H9 (cell line): Measurements from ENCODE around the gene DNMT3L. TPM values are rescaled to one million over a fixed set of nuclear protein-coding genes. Genes with fewer than 3 reads are reported as not detected.

Experiments used
- DNase-seq: peaks from one replicate; pipeline ENCODE4 v3.0.0-alpha.2; 2017
- H2AFZ ChIP-seq: one replicate; pipeline ENCODE4 v1.6.1; 2013; ENCODE audit warnings: mild to moderate bottlenecking, low read length, control low read depth, moderate library complexity
- H2AK5ac ChIP-seq: 2 replicates; pipeline ENCODE4 v1.6.1; 2013; ENCODE audit warnings: low read length, control low read depth, mixed read lengths; ENCODE audit not compliant: insufficient read length
- H2BK120ac ChIP-seq: one replicate; pipeline ENCODE4 v1.6.1; 2013; ENCODE audit warnings: low read depth, mild to moderate bottlenecking, low read length, control low read depth, inconsistent platforms; ENCODE audit not compliant: poor library complexity, severe bottlenecking
- H2BK12ac ChIP-seq: 2 replicates; pipeline ENCODE4 v1.6.1; 2013; ENCODE audit warnings: low read length, control low read depth, mixed read lengths, low read depth; ENCODE audit not compliant: insufficient read length
- H2BK15ac ChIP-seq: 2 replicates; pipeline ENCODE4 v1.6.1; 2013; ENCODE audit warnings: low read depth, low read length, control low read depth
- H2BK20ac ChIP-seq: one replicate; pipeline ENCODE4 v1.6.1; 2013; ENCODE audit warnings: low read depth, mild to moderate bottlenecking, low read length, control low read depth, inconsistent platforms; ENCODE audit not compliant: poor library complexity, severe bottlenecking
- H2BK5ac ChIP-seq: 2 replicates; pipeline ENCODE4 v1.6.1; 2013; ENCODE audit warnings: low read length, control low read depth, mixed read lengths; ENCODE audit not compliant: insufficient read length
- H3K14ac ChIP-seq: 2 replicates; pipeline ENCODE4 v1.6.1; 2013; ENCODE audit warnings: low read length, control low read depth; ENCODE audit not compliant: insufficient read depth
- H3K18ac ChIP-seq: 2 replicates; pipeline ENCODE4 v1.6.1; 2013; ENCODE audit warnings: low read depth, mild to moderate bottlenecking, mixed read lengths, low read length, control low read depth; ENCODE audit not compliant: insufficient read length
- H3K23ac ChIP-seq: 2 replicates; pipeline ENCODE4 v1.6.1; 2013; ENCODE audit warnings: low read length, control low read depth, mixed read lengths, low read depth; ENCODE audit not compliant: insufficient read length
- H3K23me2 ChIP-seq: 2 replicates; pipeline ENCODE4 v1.6.1; 2013; ENCODE audit warnings: low read depth, mild to moderate bottlenecking, mixed read lengths, low read length, control low read depth; ENCODE audit not compliant: insufficient read length, poor library complexity, severe bottlenecking
- H3K27ac ChIP-seq: 2 replicates; pipeline ENCODE4 v1.5.1; 2013; ENCODE audit warnings: low read length, control low read depth, mixed read lengths, low read depth; ENCODE audit not compliant: insufficient read length
- H3K27me3 ChIP-seq: 2 replicates; pipeline ENCODE4 v1.6.1; 2013; ENCODE audit warnings: low read length, control low read depth, inconsistent platforms; ENCODE audit not compliant: insufficient read depth
- H3K4ac ChIP-seq: 2 replicates; pipeline ENCODE4 v1.6.1; 2013; ENCODE audit warnings: low read depth, mild to moderate bottlenecking, control low read depth, inconsistent platforms, low read length, moderate library complexity
- H3K4me1 ChIP-seq: 2 replicates; pipeline ENCODE4 v1.6.1; 2013; ENCODE audit warnings: low read length, control low read depth, inconsistent platforms; ENCODE audit not compliant: insufficient read depth
- H3K4me2 ChIP-seq: 2 replicates; pipeline ENCODE4 v1.6.1; 2013; ENCODE audit warnings: low read length, control low read depth, mixed read lengths; ENCODE audit not compliant: insufficient read length, insufficient read depth
- H3K56ac ChIP-seq: 2 replicates; pipeline ENCODE4 v1.6.1; 2013; ENCODE audit warnings: low read depth, mild to moderate bottlenecking, mixed read lengths, low read length, control low read depth; ENCODE audit not compliant: insufficient read length
- H3K79me1 ChIP-seq: 2 replicates; pipeline ENCODE4 v1.6.1; 2013; ENCODE audit warnings: low read depth, mild to moderate bottlenecking, moderate library complexity, low read length, control low read depth, inconsistent platforms; ENCODE audit not compliant: insufficient read depth, poor library complexity, severe bottlenecking
- H3K79me2 ChIP-seq: 2 replicates; pipeline ENCODE4 v1.6.1; 2013; ENCODE audit warnings: low read length, control low read depth, inconsistent platforms; ENCODE audit not compliant: insufficient read depth
- H3K9ac ChIP-seq: 2 replicates; pipeline ENCODE4 v1.6.1; 2013; ENCODE audit warnings: low read length, control low read depth, mixed read lengths; ENCODE audit not compliant: insufficient read length; ENCODE audit errors: extremely low read depth
- H3K9me3 ChIP-seq: one replicate; pipeline ENCODE4 v1.6.1; 2013; ENCODE audit warnings: low read depth, low read length, inconsistent platforms; ENCODE audit not compliant: control insufficient read depth
- H3T11ph ChIP-seq: one replicate; pipeline ENCODE4 v1.6.1; 2013; ENCODE audit warnings: mild to moderate bottlenecking, low read length, control low read depth, inconsistent platforms
- H4K20me1 ChIP-seq: one replicate; pipeline ENCODE4 v1.6.1; 2013; ENCODE audit not compliant: control insufficient read depth, insufficient read length, insufficient read depth
- H4K5ac ChIP-seq: 2 replicates; pipeline ENCODE4 v1.6.1; 2013; ENCODE audit warnings: low read depth, mild to moderate bottlenecking, mixed read lengths, low read length, control low read depth; ENCODE audit not compliant: insufficient read length
- H4K8ac ChIP-seq: replicated peaks from 2 replicates; pipeline ENCODE4 v1.6.1; 2013; ENCODE audit warnings: low read length, control low read depth, mixed read lengths, low read depth; ENCODE audit not compliant: insufficient read length
- H4K91ac ChIP-seq: 2 replicates; pipeline ENCODE4 v1.6.1; 2013; ENCODE audit warnings: low read depth, mild to moderate bottlenecking, moderate library complexity, mixed read lengths, low read length, control low read depth; ENCODE audit not compliant: insufficient read length
- H3K27ac Mint-ChIP-seq, 3 experiments: 2 replicates in 2 of 3; 3 replicates in 1 of 3; pipeline ENCODE4 v1.8.0; 2020 to 2021; ENCODE audit warnings: mixed read lengths in 3 of 3, mild to moderate bottlenecking in 1 of 3, moderate library complexity in 1 of 3
- H3K27me3 Mint-ChIP-seq: 2 replicates; pipeline ENCODE4 v1.8.0; 2021; ENCODE audit warnings: low read depth, mild to moderate bottlenecking, moderate library complexity, mixed read lengths
- H3K36me3 Mint-ChIP-seq, 3 experiments: 2 replicates in 2 of 3; 3 replicates in 1 of 3; pipeline ENCODE4 v1.8.0; 2020 to 2021; ENCODE audit warnings: low read depth in 3 of 3, mixed read lengths in 3 of 3; ENCODE audit not compliant: insufficient read depth in 1 of 3
- H3K4me1 Mint-ChIP-seq, 2 experiments: 2 replicates each; pipeline ENCODE4 v1.8.0; 2020; ENCODE audit warnings: mixed read lengths in 2 of 2
- H3K4me3 Mint-ChIP-seq, 2 experiments: 2 replicates in 1 of 2; 3 replicates in 1 of 2; pipeline ENCODE4 v1.8.0; 2020 to 2021; ENCODE audit warnings: mild to moderate bottlenecking in 2 of 2, mixed read lengths in 2 of 2, moderate library complexity in 1 of 2
- H3K9me3 Mint-ChIP-seq, 2 experiments: 2 replicates in 1 of 2; 3 replicates in 1 of 2; pipeline ENCODE4 v1.8.0; 2020; ENCODE audit warnings: mild to moderate bottlenecking in 2 of 2, mixed read lengths in 2 of 2, moderate library complexity in 1 of 2
- WGBS: extraction: QIAGEN DNeasy Blood & Tissue Kit; methylation state at CpG from one replicate; pipeline ENCODE4 v1.1.7; 2013; ENCODE audit warnings: missing lambda C conversion rate, low lambda C conversion rate, mixed read lengths; ENCODE audit not compliant: insufficient read length; ENCODE audit errors: extremely low coverage; 5-methylcytosine and 5-hydroxymethylcytosine counted together
- total RNA-seq: library from RNA; stranded (reverse); gene quantifications from 2 replicates; pipeline ENCODE4 v1.2.1, GENCODE V29; 2021
- TF ChIP-seq, protein P1 (sequence below): fragments of 200-600 bp; sonication (generic); conservative IDR thresholded peaks from 3 replicates; pipeline ENCODE4 v1.8.0; 2021; ENCODE audit warnings: antibody characterized with exemption, mild to moderate bottlenecking

Gene DNMT3L
- total RNA-seq, 1 experiment from 2014 or later: 0.77 TPM

GRCh38 chr21:44263221-44263760, 1.6 kb upstream of the DNMT3L start:
- no peak overlapping the region for H2BK20ac ChIP-seq
- H4K91ac ChIP-seq: no peak overlapping the region
- no peaks in the 10 kb centered on the region for H3K23me2 ChIP-seq
- Mint-ChIP-seq H3K4me3 (no peak overlapping the region), H3K27ac (peak overlapping the region in 1 of 3 experiments; percentile 77; a peak in 2 of 7 replicates), H3K9me3 (no peaks in the 10 kb centered on the region), H3K36me3 (no peaks in the 10 kb centered on the region; a peak in 1 of 7 replicates), H3K27me3 (peaks cover 8% of the 10 kb centered on the region), H3K4me1 (peaks cover 5 to 8% of the 10 kb centered on the region in 2 experiments)
- H3K23ac ChIP-seq: no peak overlapping the region
- H3K18ac ChIP-seq: no peak overlapping the region
- TF ChIP-seq, protein P1, sequence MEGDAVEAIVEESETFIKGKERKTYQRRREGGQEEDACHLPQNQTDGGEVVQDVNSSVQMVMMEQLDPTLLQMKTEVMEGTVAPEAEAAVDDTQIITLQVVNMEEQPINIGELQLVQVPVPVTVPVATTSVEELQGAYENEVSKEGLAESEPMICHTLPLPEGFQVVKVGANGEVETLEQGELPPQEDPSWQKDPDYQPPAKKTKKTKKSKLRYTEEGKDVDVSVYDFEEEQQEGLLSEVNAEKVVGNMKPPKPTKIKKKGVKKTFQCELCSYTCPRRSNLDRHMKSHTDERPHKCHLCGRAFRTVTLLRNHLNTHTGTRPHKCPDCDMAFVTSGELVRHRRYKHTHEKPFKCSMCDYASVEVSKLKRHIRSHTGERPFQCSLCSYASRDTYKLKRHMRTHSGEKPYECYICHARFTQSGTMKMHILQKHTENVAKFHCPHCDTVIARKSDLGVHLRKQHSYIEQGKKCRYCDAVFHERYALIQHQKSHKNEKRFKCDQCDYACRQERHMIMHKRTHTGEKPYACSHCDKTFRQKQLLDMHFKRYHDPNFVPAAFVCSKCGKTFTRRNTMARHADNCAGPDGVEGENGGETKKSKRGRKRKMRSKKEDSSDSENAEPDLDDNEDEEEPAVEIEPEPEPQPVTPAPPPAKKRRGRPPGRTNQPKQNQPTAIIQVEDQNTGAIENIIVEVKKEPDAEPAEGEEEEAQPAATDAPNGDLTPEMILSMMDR: no peak
- WGBS: no CpG with 5 or more reads among the region's 18 CpGs
- H3T11ph ChIP-seq: no peak overlapping the region
- H3K4me2 ChIP-seq: no peak overlapping the region
- no peak overlapping the region for H4K8ac ChIP-seq
- no peak overlapping the region for H2BK15ac ChIP-seq
- peak; percentile 58 for DNase-seq
- no peak overlapping the region for H2AK5ac ChIP-seq
- no peaks in the 10 kb centered on the region; the same call in 1 of the 2 replicates for H3K4me1 ChIP-seq
- no peak overlapping the region for H2AFZ ChIP-seq
- H2BK120ac ChIP-seq: no peak overlapping the region
- no peak overlapping the region for H2BK5ac ChIP-seq
- H2BK12ac ChIP-seq: no peak overlapping the region
- H3K14ac ChIP-seq: no peak overlapping the region; the same call in 1 of the 2 replicates
- H3K9me3 ChIP-seq: no peaks in the 10 kb centered on the region
- no peaks in the 10 kb centered on the region for H3K27me3 ChIP-seq
- no peak overlapping the region for H4K5ac ChIP-seq
- no peak overlapping the region for H3K9ac ChIP-seq
- no peaks in the 10 kb centered on the region for H3K79me1 ChIP-seq
- no peaks in the 10 kb centered on the region for H4K20me1 ChIP-seq
- no peaks in the 10 kb centered on the region for H3K79me2 ChIP-seq
- H3K56ac ChIP-seq: no peak overlapping the region
- H3K4ac ChIP-seq: no peak overlapping the region
- H3K27ac ChIP-seq: no peak overlapping the region
